Measurements from ENCODE around the gene PHIP. TPM values are rescaled to one million over a fixed set of nuclear protein-coding genes. Genes with fewer than 3 reads are reported as not detected.

Gene PHIP
- total RNA-seq, 1 donor from 2014 or later, result 44.6 TPM

GRCh38 chr6:79010422-79010821, 67.6 kb downstream of the PHIP start:
- DNase-seq (ENCODE audit: extremely low spot score, unreplicated experiment), result no peak
- H3K27me3 Mint-ChIP-seq, result no peaks in the 10 kb centered on the region
- no peak overlapping the region for H3K4me3 Mint-ChIP-seq
- H3K27ac Mint-ChIP-seq, result no peak overlapping the region
- no peaks in the 10 kb centered on the region for H3K9me3 Mint-ChIP-seq
- TF ChIP-seq CTCF (conservative IDR thresholded peaks at IDR 0.05), result no peak
- peaks cover 9% of the 10 kb centered on the region for H3K4me1 Mint-ChIP-seq (ENCODE audit: unreplicated experiment)
- H3K36me3 Mint-ChIP-seq, result peaks cover 30% of the 10 kb centered on the region

DNA sequence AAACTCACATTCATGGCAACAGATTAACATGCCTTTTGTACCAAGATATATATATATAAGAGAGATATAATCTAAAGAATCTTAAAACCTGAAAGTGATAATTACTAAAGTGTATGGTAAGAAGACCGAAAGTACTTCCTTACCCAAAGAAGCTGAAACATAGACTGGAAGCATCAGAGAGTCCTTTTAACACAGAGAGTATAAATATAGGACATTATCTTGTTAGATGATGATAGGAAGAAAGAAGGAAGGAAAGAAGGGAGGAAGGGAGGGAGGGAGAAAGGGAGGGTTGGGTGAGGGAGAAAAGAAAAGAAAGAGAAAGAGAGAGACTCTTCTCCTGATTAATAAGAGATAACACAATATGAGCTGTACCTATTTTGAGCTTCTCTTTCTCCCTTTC, 68.2 kb downstream of the PHIP start:
- DNase-seq (ENCODE audit: extremely low spot score, unreplicated experiment), result no peak
- no peak overlapping the region for H3K27ac Mint-ChIP-seq
- no peak overlapping the region for H3K4me3 Mint-ChIP-seq
- H3K27me3 Mint-ChIP-seq, result no peaks in the 10 kb centered on the region
- no peaks in the 10 kb centered on the region for H3K9me3 Mint-ChIP-seq
- H3K4me1 Mint-ChIP-seq (ENCODE audit: unreplicated experiment), result peaks cover 9% of the 10 kb centered on the region
- TF ChIP-seq CTCF (conservative IDR thresholded peaks at IDR 0.05), result no peak
- H3K36me3 Mint-ChIP-seq, result peaks cover 26% of the 10 kb centered on the region

GRCh38 chr6:79005497-79005896, 72.6 kb downstream of the PHIP start:
- Mint-ChIP-seq H3K27me3 (no peaks in the 10 kb centered on the region), H3K27ac (no peak overlapping the region), H3K4me3 (no peak overlapping the region), H3K9me3 (no peaks in the 10 kb centered on the region), H3K36me3 (peaks cover 39% of the 10 kb centered on the region), H3K4me1 (ENCODE audit: unreplicated experiment) (peaks cover 5% of the 10 kb centered on the region)
- DNase-seq (ENCODE audit: extremely low spot score, unreplicated experiment), result no peak
- TF ChIP-seq CTCF (conservative IDR thresholded peaks at IDR 0.05), result no peak

GRCh38 chr6:79005024-79005423, 73.0 kb downstream of the PHIP start:
- Mint-ChIP-seq H3K9me3 (no peaks in the 10 kb centered on the region), H3K27me3 (no peaks in the 10 kb centered on the region), H3K27ac (no peak overlapping the region), H3K36me3 (peaks cover 40% of the 10 kb centered on the region), H3K4me1 (ENCODE audit: unreplicated experiment) (peaks cover 5% of the 10 kb centered on the region), H3K4me3 (no peak overlapping the region)
- DNase-seq (ENCODE audit: extremely low spot score, unreplicated experiment), result no peak
- TF ChIP-seq CTCF (conservative IDR thresholded peaks at IDR 0.05), result no peak

DNA sequence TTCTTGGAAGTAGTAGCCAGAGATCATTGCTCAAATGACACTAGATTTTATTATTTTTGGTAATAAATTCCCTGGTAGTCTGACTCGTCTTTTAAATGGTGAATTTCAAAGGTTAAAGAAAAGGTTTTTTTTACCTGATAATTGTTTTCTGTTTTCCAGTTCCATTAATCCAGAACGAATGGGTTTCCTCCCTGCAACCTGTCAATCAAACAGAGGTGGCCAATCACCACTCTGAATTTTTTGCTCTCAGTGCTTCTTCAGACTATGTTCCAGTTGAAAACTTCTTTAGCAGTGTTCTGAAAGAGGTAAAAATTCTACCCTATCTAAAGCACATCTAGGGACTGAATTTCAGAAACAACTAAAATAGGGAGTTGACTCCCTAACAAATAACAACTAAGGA, 73.8 kb downstream of the PHIP start:
- Mint-ChIP-seq H3K4me1 (ENCODE audit: unreplicated experiment) (peaks cover 5% of the 10 kb centered on the region), H3K27ac (no peak overlapping the region), H3K9me3 (no peaks in the 10 kb centered on the region), H3K27me3 (no peaks in the 10 kb centered on the region), H3K36me3 (peaks cover 38% of the 10 kb centered on the region), H3K4me3 (no peak overlapping the region)
- TF ChIP-seq CTCF (conservative IDR thresholded peaks at IDR 0.05), result no peak
- no peak for DNase-seq (ENCODE audit: extremely low spot score, unreplicated experiment)

- DNase-seq (ENCODE audit: extremely low spot score, unreplicated experiment), result no peak
- no peak for TF ChIP-seq CTCF (conservative IDR thresholded peaks at IDR 0.05)
- peaks cover 5% of the 10 kb centered on the region for H3K4me1 Mint-ChIP-seq (ENCODE audit: unreplicated experiment)
Measured at GRCh38 chr6:79001415-79001814, 76.6 kb downstream of the PHIP start.

More at GRCh38 chr6:79001415-79001814, 76.6 kb downstream of the PHIP start:
- peaks cover 50% of the 10 kb centered on the region for H3K36me3 Mint-ChIP-seq
- no peak overlapping the region for H3K4me3 Mint-ChIP-seq
- no peaks in the 10 kb centered on the region for H3K27me3 Mint-ChIP-seq
- no peak overlapping the region for H3K27ac Mint-ChIP-seq
- H3K9me3 Mint-ChIP-seq, result no peaks in the 10 kb centered on the region
